HG02885 (cell line): ENCODE results near the gene ASTN2.
"Not testable (repeated sequence)": the region's sequence is repeated elsewhere in the genome, so short reads cannot be mapped to it uniquely, and the experiment has no call there.

Experiments used
- ATAC-seq: cut with Tn5 transposase; IDR thresholded peaks from one replicate; pipeline ENCODE4 v1.9.1; 2021; ENCODE audit warnings: mild to moderate bottlenecking; ENCODE audit not compliant: unreplicated experiment, poor library complexity

Gene ASTN2

DNA sequence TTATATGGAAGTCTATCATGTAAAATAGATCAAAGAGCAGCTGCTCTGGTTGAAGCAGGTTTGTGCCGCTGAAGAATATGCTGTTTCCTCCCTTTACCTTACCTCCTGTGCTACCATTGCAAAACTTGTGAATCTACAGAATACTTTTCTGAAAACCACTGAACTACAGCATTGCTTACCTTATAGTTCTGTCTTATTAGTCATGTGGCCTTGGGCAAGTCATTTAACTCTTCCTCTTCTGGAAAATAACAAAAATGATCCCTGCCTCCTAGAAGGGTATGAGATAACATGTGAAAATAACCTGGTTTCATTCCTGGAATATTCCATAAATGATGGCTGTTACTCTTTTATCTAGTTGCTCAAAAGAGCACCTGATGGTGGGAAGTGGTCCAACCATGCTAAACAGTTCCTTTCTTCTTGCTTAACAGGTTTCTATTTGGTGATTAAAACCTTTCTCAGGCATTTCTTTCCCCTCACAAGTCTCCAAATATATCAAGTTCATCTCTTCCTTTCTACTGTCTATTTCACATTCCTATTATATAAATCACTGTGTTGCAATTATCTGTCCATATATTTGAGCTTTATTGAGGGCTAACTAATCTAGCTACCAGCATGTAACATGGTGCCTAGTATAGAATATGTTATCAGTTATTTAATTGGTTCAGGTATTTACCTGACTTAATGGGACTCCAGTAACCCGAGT is 712.8 kb downstream of the ASTN2 start:
- ATAC-seq: no peak

DNA sequence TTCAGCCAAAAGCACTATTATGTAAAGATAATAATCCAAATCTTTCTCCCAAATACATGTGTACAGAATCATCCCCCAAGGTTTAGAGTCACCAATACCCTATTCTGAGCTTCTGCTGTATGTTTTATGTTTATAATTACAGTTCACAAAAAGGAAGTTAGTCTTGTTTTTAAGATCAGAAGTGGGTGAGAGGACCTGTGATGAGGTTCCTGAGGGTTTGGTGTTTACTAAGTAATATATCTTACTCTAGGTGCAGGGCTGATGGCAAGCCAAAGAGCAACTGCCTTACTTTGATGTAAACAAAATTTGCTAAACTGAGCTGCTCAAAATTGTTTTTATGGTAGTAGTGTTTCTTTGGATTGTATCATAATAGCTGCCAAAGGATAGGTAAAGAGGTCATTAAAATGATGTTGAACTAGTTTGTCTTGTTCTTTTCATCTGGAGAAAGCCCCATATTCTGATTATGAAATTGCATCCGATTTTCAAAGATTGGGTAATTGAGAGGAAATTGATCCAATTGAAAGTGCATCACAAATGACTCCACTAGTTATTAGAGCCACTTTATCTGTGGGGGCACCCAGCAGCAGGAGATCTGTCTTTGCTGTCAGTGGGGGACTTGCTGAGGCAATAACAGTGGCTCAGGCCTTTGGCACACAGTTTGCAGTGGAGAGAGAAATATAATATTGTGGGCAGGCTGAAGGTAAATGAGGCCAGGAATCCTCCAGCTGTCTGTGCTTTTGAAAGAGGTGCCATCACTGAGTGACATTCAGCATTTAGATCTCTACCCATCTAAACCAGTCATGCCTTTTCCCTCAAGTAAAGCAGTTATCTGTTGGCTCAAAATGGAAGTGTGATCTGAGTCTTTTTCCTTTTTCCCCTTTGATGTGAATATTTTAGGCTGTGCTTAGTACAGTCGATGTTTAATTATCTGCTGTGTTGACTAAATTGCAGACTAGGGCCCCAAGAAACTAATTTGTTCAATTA is 713.7 kb downstream of the ASTN2 start:
- ATAC-seq: no peak

GRCh38 chr9:116700279-116700678 is 714.6 kb downstream of the ASTN2 start:
- ATAC-seq: no peak

GRCh38 chr9:116697887-116698286 is 717.0 kb downstream of the ASTN2 start:
- no peak for ATAC-seq

DNA sequence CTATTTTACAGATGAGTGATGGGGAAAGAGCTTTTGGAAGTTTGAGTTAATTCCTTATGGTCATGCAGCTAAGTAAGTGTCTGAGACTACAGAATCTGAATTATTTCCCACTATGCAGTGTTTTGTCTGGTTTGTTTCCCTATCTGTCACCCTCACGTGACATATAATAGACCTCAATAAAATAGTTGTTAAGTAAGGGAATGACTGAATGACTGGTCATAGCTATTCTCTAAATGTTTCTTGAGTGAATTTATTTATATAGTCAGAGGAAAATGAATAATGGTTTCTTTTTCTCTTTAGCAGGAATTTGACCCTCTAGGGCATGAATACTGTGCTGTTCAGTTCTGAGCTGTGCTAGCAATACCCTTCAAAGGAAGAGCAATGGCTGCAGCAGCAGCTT is 717.5 kb downstream of the ASTN2 start:
- ATAC-seq: no peak

DNA sequence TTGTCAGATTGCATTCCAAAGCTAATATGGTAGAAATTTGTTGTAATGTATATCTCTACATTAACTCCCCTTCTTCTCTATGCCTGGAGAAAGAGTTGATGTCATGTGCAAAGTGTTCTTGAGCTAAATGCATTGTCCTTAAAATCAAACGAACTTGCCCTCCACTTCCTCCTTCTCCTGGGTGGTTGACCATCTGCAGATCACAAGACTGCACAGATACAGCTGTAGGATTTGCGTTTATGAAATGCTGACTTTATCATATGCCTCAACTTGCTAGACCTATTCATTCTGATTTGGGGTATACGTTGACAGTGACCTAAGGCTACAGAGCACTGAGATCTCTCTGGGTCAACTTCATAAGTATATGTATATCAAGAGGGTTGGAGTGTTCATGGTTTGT is 719.4 kb downstream of the ASTN2 start:
- ATAC-seq: no peak

DNA sequence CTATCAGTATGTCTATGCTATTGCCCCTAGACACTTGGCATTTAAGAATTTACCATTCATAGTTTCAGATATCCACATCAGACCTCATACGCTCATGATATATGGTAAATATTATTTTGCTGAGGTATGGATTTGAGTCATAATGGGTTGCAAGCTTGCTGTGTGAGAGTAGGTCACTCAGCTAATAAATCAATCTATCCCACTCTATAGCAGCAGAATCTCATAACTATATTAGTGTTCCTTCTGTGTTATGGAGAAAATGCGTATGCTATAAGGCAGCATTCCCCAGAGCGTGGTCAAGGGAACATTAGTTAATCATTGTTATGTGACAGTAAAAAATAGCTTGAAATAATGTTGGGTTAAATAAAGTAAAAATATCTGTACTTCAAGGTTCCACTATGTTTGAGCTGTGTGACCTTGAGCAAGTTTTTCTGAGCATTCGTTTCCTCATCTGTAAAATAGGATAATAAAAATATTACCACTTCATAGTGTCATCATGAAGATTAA is 720.0 kb downstream of the ASTN2 start:
- ATAC-seq: no peak

GRCh38 chr9:116693233-116693731 is 721.6 kb downstream of the ASTN2 start:
- ATAC-seq: no peak

DNA sequence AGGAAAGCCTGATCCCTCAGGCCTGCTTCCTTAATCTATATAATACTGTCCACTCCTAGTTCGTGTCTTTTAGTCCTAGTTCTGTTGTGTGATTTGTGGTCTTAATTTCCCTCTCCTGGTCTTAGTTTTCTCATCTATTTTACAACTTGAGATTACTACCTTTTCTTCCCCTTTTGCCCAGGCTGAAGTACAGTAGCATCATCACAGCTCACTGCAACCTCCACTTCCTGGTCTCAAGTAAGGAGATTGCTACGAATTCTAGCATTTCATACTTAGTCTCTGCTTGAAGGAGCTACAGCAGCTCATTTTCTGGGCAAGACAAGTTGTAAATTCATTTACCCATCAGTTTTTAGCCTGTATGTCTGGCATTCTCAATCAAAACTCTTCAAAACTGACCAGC is 722.2 kb downstream of the ASTN2 start:
- peak; percentile 34 for ATAC-seq

GRCh38 chr9:116691607-116692006 is 723.2 kb downstream of the ASTN2 start:
- no peak for ATAC-seq

DNA sequence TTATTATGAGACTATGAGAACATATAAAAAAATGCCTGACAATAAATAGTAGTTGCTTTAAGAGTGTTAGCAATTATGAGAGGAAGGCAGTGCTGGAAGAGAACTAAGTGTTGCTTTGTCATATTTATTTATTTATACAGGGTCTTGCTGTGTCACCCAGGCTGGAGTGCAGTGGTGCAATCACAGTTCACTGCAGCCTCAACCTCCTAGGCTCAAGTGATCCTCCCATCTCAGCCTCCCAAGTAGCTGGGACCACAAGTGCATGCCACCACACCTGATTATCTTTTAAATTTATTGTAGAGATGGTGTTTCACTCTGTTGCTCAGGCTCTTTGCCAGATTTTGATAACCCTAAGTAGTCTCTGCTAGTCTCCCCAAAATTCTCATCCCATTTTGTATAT is 724.1 kb downstream of the ASTN2 start:
- not testable (repeated sequence) for ATAC-seq

DNA sequence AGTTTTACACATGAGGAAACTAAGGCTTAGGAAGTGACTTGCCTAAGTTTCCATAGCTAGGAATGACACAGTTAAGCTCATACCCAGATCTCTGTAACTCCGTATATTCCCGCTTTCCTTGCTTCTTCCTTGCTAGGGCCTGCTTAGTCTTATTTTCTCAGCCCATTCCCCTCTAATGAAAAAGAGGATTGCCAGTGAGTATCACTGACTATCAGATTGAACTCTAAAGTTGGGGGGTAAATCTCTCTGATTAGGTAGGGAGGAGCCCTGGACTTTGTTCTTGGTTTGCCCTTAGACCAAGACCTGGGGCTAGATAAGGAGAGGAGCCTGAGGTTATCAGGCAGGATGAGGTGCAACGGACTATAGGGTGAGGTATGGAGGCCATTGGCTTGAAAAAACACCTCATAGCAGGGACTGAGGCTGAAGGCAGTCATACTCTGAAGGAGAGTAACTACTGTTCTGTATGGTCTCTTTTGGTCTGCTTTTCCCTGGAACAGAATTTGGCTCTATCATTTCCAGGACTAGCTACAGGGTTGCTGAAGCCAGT is 725.3 kb downstream of the ASTN2 start:
- ATAC-seq: no peak

- no peak for ATAC-seq
These were observed 725.9 kb downstream of the ASTN2 start for GRCh38 chr9:116688806-116689485.

DNA sequence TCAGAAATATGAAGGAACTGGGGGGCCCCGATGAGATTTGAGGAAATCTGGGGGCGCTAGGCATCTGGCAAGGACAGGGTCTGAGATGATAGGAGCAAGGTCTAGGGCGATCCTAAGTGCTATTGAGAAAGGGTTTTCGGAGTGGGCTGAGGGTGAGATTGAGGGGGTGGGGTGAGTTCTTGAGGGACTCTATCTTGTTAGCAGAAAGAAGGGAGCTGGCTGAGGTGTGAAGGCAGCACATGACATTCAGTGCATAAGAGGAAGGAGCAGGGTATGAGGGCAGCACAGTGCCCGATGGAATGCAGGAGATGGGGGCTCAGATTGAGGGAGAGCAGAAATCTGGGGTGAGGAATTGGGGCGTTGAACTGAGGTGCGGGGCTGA is 727.1 kb downstream of the ASTN2 start:
- ATAC-seq: no peak

- peak; percentile 98 for ATAC-seq
These were observed 727.6 kb downstream of the ASTN2 start, which contains the start of gene TRIM32 for GRCh38 chr9:116687074-116687753. TRIM32 (plus strand) TSS chr9:116687305; CDS start chr9:116697743, 10,438 bp downstream.

- ATAC-seq: peak; percentile 37
These were observed 728.2 kb downstream of the ASTN2 start for GRCh38 chr9:116686693-116687073.

- ATAC-seq: no peak
These were observed 728.7 kb downstream of the ASTN2 start for GRCh38 chr9:116686135-116686534.

- no peak for ATAC-seq
These were observed 729.7 kb downstream of the ASTN2 start for GRCh38 chr9:116685166-116685565.

- no peak for ATAC-seq
These were observed 731.3 kb downstream of the ASTN2 start for GRCh38 chr9:116683535-116683934.
